ENCODE data around the gene NRAS. TPM values are rescaled to one million over a fixed set of nuclear protein-coding genes. Genes with fewer than 3 reads are reported as not detected.
A peak's percentile ranks its signal among the peaks of the same experiment; 100 is the strongest.

Gene NRAS
- total RNA-seq, 1 donor from 2014 or later, result 68.0 TPM

GRCh38 chr1:114671939-114672275 is 44.7 kb downstream of the NRAS start:
- no peak for DNase-seq

- no peak for DNase-seq
These were observed 45.3 kb downstream of the NRAS start for GRCh38 chr1:114671011-114671938.

GRCh38 chr1:114670083-114671010 is 46.2 kb downstream of the NRAS start:
- peak; percentile 60 for DNase-seq

GRCh38 chr1:114669562-114670082 is 46.9 kb downstream of the NRAS start, which contains the start of gene DENND2C:
DENND2C (minus strand) TSS chr1:114670049; CDS start chr1:114625984, 44,065 bp downstream.
- DNase-seq, result no peak

GRCh38 chr1:114668784-114669561 is 47.6 kb downstream of the NRAS start:
- no peak for DNase-seq

- DNase-seq, result no peak
These were observed 48.2 kb downstream of the NRAS start for GRCh38 chr1:114668373-114668772.

- DNase-seq, result no peak
These were observed 49.6 kb downstream of the NRAS start for GRCh38 chr1:114666954-114667353.

- DNase-seq, result no peak
These were observed 56.3 kb downstream of the NRAS start for GRCh38 chr1:114660238-114660637.

Small RNAs within 50 kb of the gene (small RNA-seq; reads per million reads assigned to genes)
- gene RN7SL432P (not detected), gene RNY1P13 (0.17 reads per million)

Other genes with a start within 250 kb of the NRAS start
- gene TRIM33, start 205.6 kb downstream of the NRAS start, total RNA-seq, result 85.6 TPM
- 48.4 TPM for gene BCAS2, start 135.2 kb downstream of the NRAS start, total RNA-seq
- 1.6 TPM for gene DENND2C, start 46.7 kb downstream of the NRAS start, total RNA-seq
- gene AMPD1, start 21.2 kb downstream of the NRAS start, total RNA-seq, result not detected
- 794 TPM for gene CSDE1, start 41.2 kb upstream of the NRAS start, total RNA-seq
- 93.9 TPM for gene SIKE1, start 63.9 kb upstream of the NRAS start, total RNA-seq
- gene SYCP1, start 138.1 kb upstream of the NRAS start, total RNA-seq, result not detected

Data from occipital lobe (tissue), 3 donors.